ENCODE data around the gene BTBD3.

BTBD3 gene

GRCh38 chr20:11965602-11966001 is 47.9 kb downstream of the BTBD3 start:
- Histone ChIP-seq H3K27ac (ENCODE audit: low read depth, low read length) (peak overlapping the region; percentile 8), H3K4me3 (ENCODE audit: low read depth, low read length) (no peak overlapping the region), H3K36me3 (ENCODE audit: control insufficient read depth, insufficient read depth, low read length) (no peaks in the 10 kb centered on the region), H3K27me3 (ENCODE audit: control insufficient read depth, insufficient read depth, low read length) (no peaks in the 10 kb centered on the region), H3K9ac (ENCODE audit: low read depth, low read length) (no peak overlapping the region), H3K9me3 (ENCODE audit: control insufficient read depth, insufficient read depth, low read length) (no peaks in the 10 kb centered on the region), H3K4me1 (ENCODE audit: control insufficient read depth, insufficient read depth, low read length) (no peaks in the 10 kb centered on the region)

- Histone ChIP-seq H3K27me3 (ENCODE audit: control insufficient read depth, insufficient read depth, low read length) (no peaks in the 10 kb centered on the region), H3K9me3 (ENCODE audit: control insufficient read depth, insufficient read depth, low read length) (no peaks in the 10 kb centered on the region), H3K4me1 (ENCODE audit: control insufficient read depth, insufficient read depth, low read length) (no peaks in the 10 kb centered on the region), H3K4me3 (ENCODE audit: low read depth, low read length) (no peak overlapping the region), H3K27ac (ENCODE audit: low read depth, low read length) (peak overlapping the region; percentile 8), H3K36me3 (ENCODE audit: control insufficient read depth, insufficient read depth, low read length) (no peaks in the 10 kb centered on the region), H3K9ac (ENCODE audit: low read depth, low read length) (no peak overlapping the region)
Measured at GRCh38 chr20:11966186-11966585, 48.5 kb downstream of the BTBD3 start.

- Histone ChIP-seq H3K36me3 (ENCODE audit: control insufficient read depth, insufficient read depth, low read length) (no peaks in the 10 kb centered on the region), H3K27me3 (ENCODE audit: control insufficient read depth, insufficient read depth, low read length) (no peaks in the 10 kb centered on the region), H3K27ac (ENCODE audit: low read depth, low read length) (no peak overlapping the region), H3K4me3 (ENCODE audit: low read depth, low read length) (no peak overlapping the region), H3K9me3 (ENCODE audit: control insufficient read depth, insufficient read depth, low read length) (no peaks in the 10 kb centered on the region), H3K9ac (ENCODE audit: low read depth, low read length) (no peak overlapping the region), H3K4me1 (ENCODE audit: control insufficient read depth, insufficient read depth, low read length) (no peaks in the 10 kb centered on the region)
Measured at GRCh38 chr20:11970243-11970836, 52.6 kb downstream of the BTBD3 start.

- no peak overlapping the region for H3K4me3 ChIP-seq (ENCODE audit: low read depth, low read length)
- no peak overlapping the region for H3K9ac ChIP-seq (ENCODE audit: low read depth, low read length)
- H3K4me1 ChIP-seq (ENCODE audit: control insufficient read depth, insufficient read depth, low read length) = no peaks in the 10 kb centered on the region
- H3K27ac ChIP-seq (ENCODE audit: low read depth, low read length) = no peak overlapping the region
- H3K36me3 ChIP-seq (ENCODE audit: control insufficient read depth, insufficient read depth, low read length) = no peaks in the 10 kb centered on the region
- no peaks in the 10 kb centered on the region for H3K9me3 ChIP-seq (ENCODE audit: control insufficient read depth, insufficient read depth, low read length)
- no peaks in the 10 kb centered on the region for H3K27me3 ChIP-seq (ENCODE audit: control insufficient read depth, insufficient read depth, low read length)
Measured at GRCh38 chr20:11972478-11972877, 54.8 kb downstream of the BTBD3 start.

All from HUES48 (cell line).